SK-N-SH (cell line): Measurements from ENCODE around the gene GRM8. TPM values are rescaled to one million over a fixed set of nuclear protein-coding genes. Genes with fewer than 3 reads are reported as not detected.

Source experiments
- CTCF ChIA-PET: fragments of 300-600, 350-600 bp; formaldehyde crosslinking; extraction: SDS; loops from one replicate; lab custom pipeline; 2021; lab: Yijun Ruan, JAX
- POLR2A ChIA-PET: fragments of 350-600 bp; sonication (Branson Sonifier 250); formaldehyde crosslinking; extraction: SDS; loops from one replicate; lab custom pipeline; 2020; ENCODE audit warnings: antibody characterized with exemption, inconsistent platforms; lab: Yijun Ruan, JAX
- DNase-seq: peaks from one replicate; pipeline ENCODE4 v3.0.0; 2012
- H2AFZ ChIP-seq: fragments of 200-600 bp; sonication (generic); 2 replicates; pipeline ENCODE4 v1.8.1; 2016; ENCODE audit warnings: antibody characterized with exemption, mild to moderate bottlenecking, low read depth
- H3F3A ChIP-seq: fragments of 200-600 bp; sonication (generic); replicated peaks from 2 replicates; pipeline ENCODE3; 2016; ENCODE audit warnings: antibody characterized with exemption, mild to moderate bottlenecking; ENCODE audit not compliant: insufficient read depth
- H3K27ac ChIP-seq, 2 experiments: fragments of 200-500 bp in 1 of 2; fragments of 200-600 bp in 1 of 2; sonication (Bioruptor generic) in 1 of 2; sonication (generic), shearing (Covaris generic) in 1 of 2; 2 replicates each; pipeline versions ENCODE4 v1.5.1 to v1.6.1; 2014 to 2016; ENCODE audit warnings: low read depth in 2 of 2, inconsistent platforms in 1 of 2, low read length in 1 of 2, mild to moderate bottlenecking in 1 of 2, mixed read lengths in 1 of 2
- H3K27me3 ChIP-seq: fragments of 200-600 bp; sonication (generic), shearing (Covaris generic); 2 replicates; pipeline ENCODE4 v1.6.1; 2016; ENCODE audit warnings: mixed run types; ENCODE audit not compliant: insufficient read depth
- H3K36me3 ChIP-seq, 2 experiments: fragments of 200-500 bp in 1 of 2; fragments of 200-600 bp in 1 of 2; sonication (Bioruptor generic) in 1 of 2; sonication (generic) in 1 of 2; replicated peaks in 1 of 2; 2 replicates each; pipeline versions ENCODE3 to v1.5.1; 2014 to 2016; ENCODE audit warnings: low read length in 1 of 2, mild to moderate bottlenecking in 1 of 2; ENCODE audit not compliant: insufficient read depth in 2 of 2, control insufficient read depth in 1 of 2
- H3K4me1 ChIP-seq, 2 experiments: fragments of 200-500 bp in 1 of 2; fragments of 200-600 bp in 1 of 2; sonication (Bioruptor generic) in 1 of 2; sonication (generic), shearing (Covaris generic) in 1 of 2; 2 replicates each; pipeline versions ENCODE4 v1.5.1 to v1.6.1; 2014 to 2016; ENCODE audit warnings: low read depth in 1 of 2, low read length in 1 of 2, mixed run types in 1 of 2; ENCODE audit not compliant: insufficient read depth in 2 of 2, control insufficient read depth in 1 of 2
- H3K4me2 ChIP-seq: fragments of 200-600 bp; sonication (generic), shearing (Covaris generic); 2 replicates; pipeline ENCODE4 v1.6.1; 2017; ENCODE audit warnings: mixed run types
- H3K4me3 ChIP-seq, 2 experiments: fragments of 200-500 bp in 1 of 2; fragments of 200-600 bp in 1 of 2; sonication (Bioruptor generic) in 1 of 2; sonication (generic), shearing (Covaris generic) in 1 of 2; 2 replicates each; pipeline versions ENCODE4 v1.5.1 to v1.8.1; 2014 to 2016; ENCODE audit warnings: low read depth in 2 of 2, inconsistent platforms in 1 of 2, low read length in 1 of 2, mild to moderate bottlenecking in 1 of 2, mixed read lengths in 1 of 2, moderate library complexity in 1 of 2
- H3K79me2 ChIP-seq: fragments of 200-600 bp; sonication (generic); 2 replicates; pipeline ENCODE4 v1.8.1; 2017; ENCODE audit warnings: mild to moderate bottlenecking; ENCODE audit not compliant: insufficient read depth
- H3K9ac ChIP-seq: fragments of 200-600 bp; sonication (generic); 2 replicates; pipeline ENCODE4 v1.6.1; 2017; ENCODE audit warnings: mixed run types
- H3K9me2 ChIP-seq: fragments of 200-600 bp; sonication (generic); 2 replicates; pipeline ENCODE4 v1.6.1; 2017; ENCODE audit warnings: mixed run types
- H3K9me3 ChIP-seq: fragments of 200-600 bp; sonication (generic); 2 replicates; pipeline ENCODE4 v1.6.1; 2017; ENCODE audit warnings: mixed run types, mild to moderate bottlenecking, moderate library complexity
- H4K20me1 ChIP-seq: fragments of 200-600 bp; sonication (generic); 2 replicates; pipeline ENCODE4 v1.6.1; 2017; ENCODE audit warnings: mild to moderate bottlenecking, mixed run types; ENCODE audit not compliant: insufficient read depth
- CHD2 ChIP-seq: fragments of 150-350 bp; IDR thresholded peaks from 2 replicates; pipeline ENCODE4 v1.6.1; 2018; ENCODE audit warnings: low read length; ENCODE audit not compliant: partially characterized antibody
- ELF1 ChIP-seq: IDR thresholded peaks from 2 replicates; pipeline ENCODE4 v1.4.0; 2012
- EZH2phosphoT487 ChIP-seq: fragments of 200-600 bp; sonication (generic); IDR thresholded peaks from 2 replicates; pipeline ENCODE4 v1.6.1; 2017; ENCODE audit warnings: low read depth, mixed run types, mild to moderate bottlenecking, antibody characterized with exemption, moderate library complexity, borderline replicate concordance
- FOSL2 ChIP-seq: IDR thresholded peaks from 2 replicates; pipeline ENCODE4 v1.4.0; 2012; ENCODE audit warnings: low read depth, mild to moderate bottlenecking, moderate library complexity, borderline replicate concordance
- FOXJ3 ChIP-seq: sonication (generic); formaldehyde crosslinking; IDR thresholded peaks from 2 replicates; pipeline ENCODE4 v1.5.1; 2020; ENCODE audit warnings: mild to moderate bottlenecking, missing genetic modification reagents
- FOXM1 ChIP-seq: IDR thresholded peaks from 2 replicates; pipeline ENCODE4 v1.4.0; 2012; ENCODE audit warnings: low read depth, mild to moderate bottlenecking
- GABPA ChIP-seq: IDR thresholded peaks from 2 replicates; pipeline ENCODE4 v1.4.0; 2012; ENCODE audit warnings: low read depth, mild to moderate bottlenecking
- JUND ChIP-seq: IDR thresholded peaks from 2 replicates; pipeline ENCODE4 v1.4.0; 2012
- NFIC ChIP-seq: IDR thresholded peaks from 2 replicates; pipeline ENCODE4 v1.4.0; 2012; ENCODE audit warnings: borderline replicate concordance
- PBX3 ChIP-seq: IDR thresholded peaks from 2 replicates; pipeline ENCODE4; 2012
- POLR2AphosphoS5 ChIP-seq: IDR thresholded peaks from 2 replicates; pipeline ENCODE4 v1.6.1; 2012; ENCODE audit warnings: low read depth, low read length
- RCOR1 ChIP-seq: fragments of 150-350 bp; IDR thresholded peaks from 2 replicates; pipeline ENCODE4 v1.6.1; 2017; ENCODE audit warnings: antibody characterized with exemption, low read length
- RFX5 ChIP-seq: IDR thresholded peaks from 2 replicates; pipeline ENCODE4 v1.6.1; 2012; ENCODE audit warnings: mild to moderate bottlenecking, improper control_type of control experiment, low read length
- RXRA ChIP-seq: IDR thresholded peaks from 2 replicates; pipeline ENCODE4 v1.4.0; 2012; ENCODE audit warnings: low read depth, mild to moderate bottlenecking, borderline replicate concordance
- SMC3 ChIP-seq: IDR thresholded peaks from 2 replicates; pipeline ENCODE4 v1.6.1; 2012; ENCODE audit warnings: low read depth, low read length, improper control_type of control experiment
- TCF12 ChIP-seq: IDR thresholded peaks from 2 replicates; pipeline ENCODE4 v1.4.0; 2012
- TEAD4 ChIP-seq: IDR thresholded peaks from 2 replicates; pipeline ENCODE4 v1.4.0; 2012; ENCODE audit warnings: mild to moderate bottlenecking, borderline replicate concordance; ENCODE audit not compliant: insufficient read depth
- USF1 ChIP-seq: IDR thresholded peaks from 2 replicates; pipeline ENCODE4 v1.4.0; 2012; ENCODE audit warnings: low read depth, borderline replicate concordance
- WGBS: methylation state at CpG from one replicate; pipeline ENCODE4 v1.1.6; 2017; ENCODE audit warnings: low lambda C conversion rate; 5-methylcytosine and 5-hydroxymethylcytosine counted together
- polyA plus RNA-seq, 3 experiments: library from polyadenylated mRNA; depleted of rRNA; stranded (reverse); fragments of >200 nt; gene quantifications; 2 replicates each; pipeline ENCODE4 v1.2.3, GENCODE V29; 2012
- TF ChIP-seq, protein P1 (sequence below): fragments of 200-600 bp; sonication (generic); IDR thresholded peaks from 2 replicates; pipeline ENCODE4 v1.6.1; 2017; ENCODE audit warnings: antibody characterized with exemption, mild to moderate bottlenecking, moderate library complexity
- TF ChIP-seq, protein P2 (sequence below): IDR thresholded peaks from 2 replicates; pipeline ENCODE4 v1.6.1; 2012; ENCODE audit warnings: mild to moderate bottlenecking, low read depth, low read length, moderate library complexity
- TF ChIP-seq, protein P3 (sequence below): fragments of 150-350 bp; IDR thresholded peaks from 2 replicates; pipeline ENCODE4 v1.6.1; 2017; ENCODE audit warnings: antibody characterized with exemption, low read length, low read depth, borderline replicate concordance

Gene GRM8
- polyA plus RNA-seq, 1 of the 3 experiments (the other 2 are of a cell fraction): 0.10 TPM

- WGBS: 41% methylated on average over 5 of the region's 5 CpGs
- H3K9ac ChIP-seq: peak overlapping the region; percentile 8; the same call in 1 of the 2 replicates
- H3K79me2 ChIP-seq: no peaks in the 10 kb centered on the region
- DNase-seq: no peak
- no peaks in the 10 kb centered on the region for H3K27me3 ChIP-seq
- H3K4me3 ChIP-seq: no peak overlapping the region
- H3K4me1 ChIP-seq: peaks cover 0 to 7% of the 10 kb centered on the region in 2 experiments
- no peaks in the 10 kb centered on the region for H3F3A ChIP-seq
- H3K9me3 ChIP-seq: no peaks in the 10 kb centered on the region
- H3K27ac ChIP-seq: peak overlapping the region in 1 of 2 experiments; percentile 62; a peak in 2 of 4 replicates
- ChIA-PET CTCF (interaction anchor here (1.4 kb wide), 1 partner anchor 13 kb away, joined by 4 read pairs; no protein-coding TSS in a partner anchor), POLR2A (no interaction called here)
- peak overlapping the region; percentile 63 for H2AFZ ChIP-seq
- H3K36me3 ChIP-seq: no peaks in the 10 kb centered on the region
- TF ChIP-seq USF1 (no peak), PBX3 (peak; percentile 91), RCOR1 (no peak), FOXJ3 (CRISPR knock-in tag) (no peak), EZH2phosphoT487 (no peak), SMC3 (no peak), RXRA (no peak), NFIC (no peak), CHD2 (no peak), GABPA (no peak), ELF1 (no peak), JUND (peak; percentile 21; the same call in 1 of the 2 replicates), FOXM1 (no peak), TEAD4 (no peak), FOSL2 (peak; percentile 36; the same call in 1 of the 2 replicates), TCF12 (peak; percentile 26; the same call in 1 of the 2 replicates), POLR2AphosphoS5 (no peak), RFX5 (no peak)
- TF ChIP-seq, protein P1, sequence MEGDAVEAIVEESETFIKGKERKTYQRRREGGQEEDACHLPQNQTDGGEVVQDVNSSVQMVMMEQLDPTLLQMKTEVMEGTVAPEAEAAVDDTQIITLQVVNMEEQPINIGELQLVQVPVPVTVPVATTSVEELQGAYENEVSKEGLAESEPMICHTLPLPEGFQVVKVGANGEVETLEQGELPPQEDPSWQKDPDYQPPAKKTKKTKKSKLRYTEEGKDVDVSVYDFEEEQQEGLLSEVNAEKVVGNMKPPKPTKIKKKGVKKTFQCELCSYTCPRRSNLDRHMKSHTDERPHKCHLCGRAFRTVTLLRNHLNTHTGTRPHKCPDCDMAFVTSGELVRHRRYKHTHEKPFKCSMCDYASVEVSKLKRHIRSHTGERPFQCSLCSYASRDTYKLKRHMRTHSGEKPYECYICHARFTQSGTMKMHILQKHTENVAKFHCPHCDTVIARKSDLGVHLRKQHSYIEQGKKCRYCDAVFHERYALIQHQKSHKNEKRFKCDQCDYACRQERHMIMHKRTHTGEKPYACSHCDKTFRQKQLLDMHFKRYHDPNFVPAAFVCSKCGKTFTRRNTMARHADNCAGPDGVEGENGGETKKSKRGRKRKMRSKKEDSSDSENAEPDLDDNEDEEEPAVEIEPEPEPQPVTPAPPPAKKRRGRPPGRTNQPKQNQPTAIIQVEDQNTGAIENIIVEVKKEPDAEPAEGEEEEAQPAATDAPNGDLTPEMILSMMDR: no peak
- TF ChIP-seq, protein P2, sequence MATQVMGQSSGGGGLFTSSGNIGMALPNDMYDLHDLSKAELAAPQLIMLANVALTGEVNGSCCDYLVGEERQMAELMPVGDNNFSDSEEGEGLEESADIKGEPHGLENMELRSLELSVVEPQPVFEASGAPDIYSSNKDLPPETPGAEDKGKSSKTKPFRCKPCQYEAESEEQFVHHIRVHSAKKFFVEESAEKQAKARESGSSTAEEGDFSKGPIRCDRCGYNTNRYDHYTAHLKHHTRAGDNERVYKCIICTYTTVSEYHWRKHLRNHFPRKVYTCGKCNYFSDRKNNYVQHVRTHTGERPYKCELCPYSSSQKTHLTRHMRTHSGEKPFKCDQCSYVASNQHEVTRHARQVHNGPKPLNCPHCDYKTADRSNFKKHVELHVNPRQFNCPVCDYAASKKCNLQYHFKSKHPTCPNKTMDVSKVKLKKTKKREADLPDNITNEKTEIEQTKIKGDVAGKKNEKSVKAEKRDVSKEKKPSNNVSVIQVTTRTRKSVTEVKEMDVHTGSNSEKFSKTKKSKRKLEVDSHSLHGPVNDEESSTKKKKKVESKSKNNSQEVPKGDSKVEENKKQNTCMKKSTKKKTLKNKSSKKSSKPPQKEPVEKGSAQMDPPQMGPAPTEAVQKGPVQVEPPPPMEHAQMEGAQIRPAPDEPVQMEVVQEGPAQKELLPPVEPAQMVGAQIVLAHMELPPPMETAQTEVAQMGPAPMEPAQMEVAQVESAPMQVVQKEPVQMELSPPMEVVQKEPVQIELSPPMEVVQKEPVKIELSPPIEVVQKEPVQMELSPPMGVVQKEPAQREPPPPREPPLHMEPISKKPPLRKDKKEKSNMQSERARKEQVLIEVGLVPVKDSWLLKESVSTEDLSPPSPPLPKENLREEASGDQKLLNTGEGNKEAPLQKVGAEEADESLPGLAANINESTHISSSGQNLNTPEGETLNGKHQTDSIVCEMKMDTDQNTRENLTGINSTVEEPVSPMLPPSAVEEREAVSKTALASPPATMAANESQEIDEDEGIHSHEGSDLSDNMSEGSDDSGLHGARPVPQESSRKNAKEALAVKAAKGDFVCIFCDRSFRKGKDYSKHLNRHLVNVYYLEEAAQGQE: 0 out of 2 replicates have a peak, but pooled peaks have one; percentile 5
- TF ChIP-seq, protein P3, sequence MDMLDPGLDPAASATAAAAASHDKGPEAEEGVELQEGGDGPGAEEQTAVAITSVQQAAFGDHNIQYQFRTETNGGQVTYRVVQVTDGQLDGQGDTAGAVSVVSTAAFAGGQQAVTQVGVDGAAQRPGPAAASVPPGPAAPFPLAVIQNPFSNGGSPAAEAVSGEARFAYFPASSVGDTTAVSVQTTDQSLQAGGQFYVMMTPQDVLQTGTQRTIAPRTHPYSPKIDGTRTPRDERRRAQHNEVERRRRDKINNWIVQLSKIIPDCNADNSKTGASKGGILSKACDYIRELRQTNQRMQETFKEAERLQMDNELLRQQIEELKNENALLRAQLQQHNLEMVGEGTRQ: no peak
- H3K9me2 ChIP-seq: no peaks in the 10 kb centered on the region
- no peaks in the 10 kb centered on the region for H4K20me1 ChIP-seq
- H3K4me2 ChIP-seq: peak overlapping the region; percentile 59; the same call in 1 of the 2 replicates
Observed at GRCh38 chr7:126727930-126728391, 524.8 kb downstream of the GRM8 start.
